GM19023 (cell line): ENCODE data around the gene SKIL.

Experiments
- ATAC-seq: cut with Tn5 transposase; IDR thresholded peaks from one replicate; pipeline ENCODE4 v1.9.1; 2021; ENCODE audit warnings: mild to moderate bottlenecking, moderate library complexity; ENCODE audit not compliant: unreplicated experiment

SKIL gene

GRCh38 chr3:170436697-170437096, 79.2 kb downstream of the SKIL start:
- ATAC-seq, result no peak

- ATAC-seq, result no peak
These were observed 79.7 kb downstream of the SKIL start for GRCh38 chr3:170437176-170437575.

GRCh38 chr3:170437696-170438407, 80.3 kb downstream of the SKIL start:
- ATAC-seq, result no peak

GRCh38 chr3:170438836-170439235, 81.3 kb downstream of the SKIL start:
- no peak for ATAC-seq

- no peak for ATAC-seq
These were observed 82.8 kb downstream of the SKIL start for GRCh38 chr3:170440344-170440743.

- no peak for ATAC-seq
These were observed 83.9 kb downstream of the SKIL start for GRCh38 chr3:170441412-170441811.

GRCh38 chr3:170442947-170443346, 85.4 kb downstream of the SKIL start:
- no peak for ATAC-seq

GRCh38 chr3:170443457-170443856, 85.9 kb downstream of the SKIL start:
- ATAC-seq, result no peak
